Measurements from ENCODE around the gene PLXNA1. TPM values are rescaled to one million over a fixed set of nuclear protein-coding genes. Genes with fewer than 3 reads are reported as not detected.

Gene PLXNA1
- total and polyA plus RNA-seq, 2 of the 8 experiments (the other 6 are each of a cell fraction or from before 2014, with no cell fraction given): 47.5 to 54.9 TPM

- TF ChIP-seq, protein P1, sequence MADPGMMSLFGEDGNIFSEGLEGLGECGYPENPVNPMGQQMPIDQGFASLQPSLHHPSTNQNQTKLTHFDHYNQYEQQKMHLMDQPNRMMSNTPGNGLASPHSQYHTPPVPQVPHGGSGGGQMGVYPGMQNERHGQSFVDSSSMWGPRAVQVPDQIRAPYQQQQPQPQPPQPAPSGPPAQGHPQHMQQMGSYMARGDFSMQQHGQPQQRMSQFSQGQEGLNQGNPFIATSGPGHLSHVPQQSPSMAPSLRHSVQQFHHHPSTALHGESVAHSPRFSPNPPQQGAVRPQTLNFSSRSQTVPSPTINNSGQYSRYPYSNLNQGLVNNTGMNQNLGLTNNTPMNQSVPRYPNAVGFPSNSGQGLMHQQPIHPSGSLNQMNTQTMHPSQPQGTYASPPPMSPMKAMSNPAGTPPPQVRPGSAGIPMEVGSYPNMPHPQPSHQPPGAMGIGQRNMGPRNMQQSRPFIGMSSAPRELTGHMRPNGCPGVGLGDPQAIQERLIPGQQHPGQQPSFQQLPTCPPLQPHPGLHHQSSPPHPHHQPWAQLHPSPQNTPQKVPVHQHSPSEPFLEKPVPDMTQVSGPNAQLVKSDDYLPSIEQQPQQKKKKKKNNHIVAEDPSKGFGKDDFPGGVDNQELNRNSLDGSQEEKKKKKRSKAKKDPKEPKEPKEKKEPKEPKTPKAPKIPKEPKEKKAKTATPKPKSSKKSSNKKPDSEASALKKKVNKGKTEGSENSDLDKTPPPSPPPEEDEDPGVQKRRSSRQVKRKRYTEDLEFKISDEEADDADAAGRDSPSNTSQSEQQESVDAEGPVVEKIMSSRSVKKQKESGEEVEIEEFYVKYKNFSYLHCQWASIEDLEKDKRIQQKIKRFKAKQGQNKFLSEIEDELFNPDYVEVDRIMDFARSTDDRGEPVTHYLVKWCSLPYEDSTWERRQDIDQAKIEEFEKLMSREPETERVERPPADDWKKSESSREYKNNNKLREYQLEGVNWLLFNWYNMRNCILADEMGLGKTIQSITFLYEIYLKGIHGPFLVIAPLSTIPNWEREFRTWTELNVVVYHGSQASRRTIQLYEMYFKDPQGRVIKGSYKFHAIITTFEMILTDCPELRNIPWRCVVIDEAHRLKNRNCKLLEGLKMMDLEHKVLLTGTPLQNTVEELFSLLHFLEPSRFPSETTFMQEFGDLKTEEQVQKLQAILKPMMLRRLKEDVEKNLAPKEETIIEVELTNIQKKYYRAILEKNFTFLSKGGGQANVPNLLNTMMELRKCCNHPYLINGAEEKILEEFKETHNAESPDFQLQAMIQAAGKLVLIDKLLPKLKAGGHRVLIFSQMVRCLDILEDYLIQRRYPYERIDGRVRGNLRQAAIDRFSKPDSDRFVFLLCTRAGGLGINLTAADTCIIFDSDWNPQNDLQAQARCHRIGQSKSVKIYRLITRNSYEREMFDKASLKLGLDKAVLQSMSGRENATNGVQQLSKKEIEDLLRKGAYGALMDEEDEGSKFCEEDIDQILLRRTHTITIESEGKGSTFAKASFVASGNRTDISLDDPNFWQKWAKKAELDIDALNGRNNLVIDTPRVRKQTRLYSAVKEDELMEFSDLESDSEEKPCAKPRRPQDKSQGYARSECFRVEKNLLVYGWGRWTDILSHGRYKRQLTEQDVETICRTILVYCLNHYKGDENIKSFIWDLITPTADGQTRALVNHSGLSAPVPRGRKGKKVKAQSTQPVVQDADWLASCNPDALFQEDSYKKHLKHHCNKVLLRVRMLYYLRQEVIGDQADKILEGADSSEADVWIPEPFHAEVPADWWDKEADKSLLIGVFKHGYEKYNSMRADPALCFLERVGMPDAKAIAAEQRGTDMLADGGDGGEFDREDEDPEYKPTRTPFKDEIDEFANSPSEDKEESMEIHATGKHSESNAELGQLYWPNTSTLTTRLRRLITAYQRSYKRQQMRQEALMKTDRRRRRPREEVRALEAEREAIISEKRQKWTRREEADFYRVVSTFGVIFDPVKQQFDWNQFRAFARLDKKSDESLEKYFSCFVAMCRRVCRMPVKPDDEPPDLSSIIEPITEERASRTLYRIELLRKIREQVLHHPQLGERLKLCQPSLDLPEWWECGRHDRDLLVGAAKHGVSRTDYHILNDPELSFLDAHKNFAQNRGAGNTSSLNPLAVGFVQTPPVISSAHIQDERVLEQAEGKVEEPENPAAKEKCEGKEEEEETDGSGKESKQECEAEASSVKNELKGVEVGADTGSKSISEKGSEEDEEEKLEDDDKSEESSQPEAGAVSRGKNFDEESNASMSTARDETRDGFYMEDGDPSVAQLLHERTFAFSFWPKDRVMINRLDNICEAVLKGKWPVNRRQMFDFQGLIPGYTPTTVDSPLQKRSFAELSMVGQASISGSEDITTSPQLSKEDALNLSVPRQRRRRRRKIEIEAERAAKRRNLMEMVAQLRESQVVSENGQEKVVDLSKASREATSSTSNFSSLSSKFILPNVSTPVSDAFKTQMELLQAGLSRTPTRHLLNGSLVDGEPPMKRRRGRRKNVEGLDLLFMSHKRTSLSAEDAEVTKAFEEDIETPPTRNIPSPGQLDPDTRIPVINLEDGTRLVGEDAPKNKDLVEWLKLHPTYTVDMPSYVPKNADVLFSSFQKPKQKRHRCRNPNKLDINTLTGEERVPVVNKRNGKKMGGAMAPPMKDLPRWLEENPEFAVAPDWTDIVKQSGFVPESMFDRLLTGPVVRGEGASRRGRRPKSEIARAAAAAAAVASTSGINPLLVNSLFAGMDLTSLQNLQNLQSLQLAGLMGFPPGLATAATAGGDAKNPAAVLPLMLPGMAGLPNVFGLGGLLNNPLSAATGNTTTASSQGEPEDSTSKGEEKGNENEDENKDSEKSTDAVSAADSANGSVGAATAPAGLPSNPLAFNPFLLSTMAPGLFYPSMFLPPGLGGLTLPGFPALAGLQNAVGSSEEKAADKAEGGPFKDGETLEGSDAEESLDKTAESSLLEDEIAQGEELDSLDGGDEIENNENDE (IDR thresholded peaks at IDR 0.05; ENCODE audit: insufficient replicate concordance, low read length): no peak
- TF ChIP-seq TAF1 (IDR thresholded peaks at IDR 0.05; ENCODE audit: low read depth, low read length) (no peak), POLR2A (IDR thresholded peaks at IDR 0.05; ENCODE audit: control extremely low read depth in 1 of 2, low read depth in 2 of 2, low read length in 2 of 2) (no peak)
These were observed 17.8 kb downstream of the PLXNA1 start (continued) for GRCh38 chr3:127000761-127001160.

Data from H1 (cell line).